ENCODE data around the gene RNASE2. TPM values are rescaled to one million over a fixed set of nuclear protein-coding genes. Genes with fewer than 3 reads are reported as not detected.
"Not testable (repeated sequence)": the region's sequence is repeated elsewhere in the genome, so short reads cannot be mapped to it uniquely, and the experiment has no call there.

The RNASE2 gene
- total RNA-seq, 2 donors from 2014 or later = 1.2 TPM; not detected in 1

DNA sequence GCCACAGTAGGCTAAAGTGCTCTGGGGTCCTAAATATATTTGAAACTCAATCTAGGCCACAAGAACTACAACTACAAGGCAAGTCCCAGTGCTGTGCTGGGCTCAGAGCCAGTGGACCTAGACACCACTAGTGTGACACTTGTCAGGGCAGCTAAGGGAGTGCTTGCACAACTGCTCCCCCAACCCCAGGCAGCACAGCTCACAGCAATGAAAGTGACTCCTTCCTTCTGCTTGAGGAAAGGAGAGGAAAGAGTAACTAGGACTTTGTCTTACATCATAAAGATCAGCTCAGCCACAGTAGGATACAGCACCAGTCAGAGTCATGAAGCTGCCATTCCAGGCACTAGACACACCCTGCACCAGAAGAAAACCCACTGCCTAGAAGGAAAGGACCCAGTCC, 3.7 kb downstream of the RNASE2 start:
- not testable (repeated sequence) for DNase-seq; H3K36me3 Mint-ChIP-seq (ENCODE audit: low read depth); ATAC-seq; H3K27ac Mint-ChIP-seq; H3K9me3 ChIP-seq (ENCODE audit: control insufficient read depth, low read length, poor library complexity, severe bottlenecking); H3K4me3 Mint-ChIP-seq
- Mint-ChIP-seq H3K4me1 (peaks cover 29% of the 10 kb centered on the region), H3K27me3 (peaks cover 53% of the 10 kb centered on the region)

GRCh38 chr14:20969336-20969735, 14.0 kb downstream of the RNASE2 start:
- DNase-seq (no peak), ATAC-seq (no peak)
- Mint-ChIP-seq H3K36me3 (ENCODE audit: low read depth) (peaks cover 4% of the 10 kb centered on the region), H3K27me3 (peaks cover 47% of the 10 kb centered on the region), H3K4me1 (peaks cover 15% of the 10 kb centered on the region), H3K27ac (no peak overlapping the region), H3K4me3 (no peak overlapping the region)
- H3K9me3 ChIP-seq (ENCODE audit: control insufficient read depth, low read length, poor library complexity, severe bottlenecking) = no peaks in the 10 kb centered on the region

- ATAC-seq (peak; percentile 2), DNase-seq (no peak)
- peaks cover 4% of the 10 kb centered on the region for H3K36me3 Mint-ChIP-seq (ENCODE audit: low read depth)
- peaks cover 15% of the 10 kb centered on the region for H3K4me1 Mint-ChIP-seq
- H3K27ac Mint-ChIP-seq = peak overlapping the region; percentile 84
- H3K9me3 ChIP-seq (ENCODE audit: control insufficient read depth, low read length, poor library complexity, severe bottlenecking) = no peaks in the 10 kb centered on the region
- peaks cover 39% of the 10 kb centered on the region for H3K27me3 Mint-ChIP-seq
- peak overlapping the region; percentile 90 for H3K4me3 Mint-ChIP-seq
Observed at GRCh38 chr14:20970647-20970982, 15.3 kb downstream of the RNASE2 start.

DNA sequence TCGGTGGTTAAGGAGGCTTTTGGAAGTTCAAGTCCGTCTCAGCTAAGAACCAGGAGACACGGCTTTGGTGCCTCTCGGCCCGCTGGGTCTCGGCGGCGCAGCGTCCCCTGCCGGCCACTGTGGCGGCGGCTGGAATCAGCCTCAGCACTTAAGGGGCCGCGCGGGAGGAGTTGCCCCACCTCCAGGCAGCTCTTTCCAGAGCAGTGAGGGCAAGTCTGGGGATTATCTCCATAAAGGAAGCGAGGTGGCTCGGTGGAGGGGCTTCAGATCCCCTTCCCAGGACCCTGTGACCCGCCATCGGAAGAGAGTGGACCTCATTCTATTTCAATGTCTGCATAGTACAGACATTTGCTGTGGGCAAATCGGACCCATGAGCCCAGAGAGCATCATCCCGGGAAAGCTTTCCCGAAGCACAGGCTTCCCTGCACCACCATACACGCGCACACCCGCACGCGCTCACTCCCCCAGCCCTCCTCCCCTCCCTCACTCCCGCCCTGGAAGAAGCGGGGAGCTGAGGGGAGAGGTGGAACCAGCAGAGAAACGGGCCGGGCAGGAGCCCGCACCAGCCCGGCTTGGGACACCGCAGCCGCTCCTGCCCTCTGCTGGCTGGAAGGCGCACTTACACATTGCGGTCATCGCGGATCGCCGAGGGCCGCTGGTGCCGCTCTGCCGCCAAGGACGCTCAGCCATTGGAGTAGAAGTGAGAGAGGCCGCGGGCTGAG, 15.9 kb downstream of the RNASE2 start:
- H3K36me3 Mint-ChIP-seq (ENCODE audit: low read depth) = peaks cover 4% of the 10 kb centered on the region
- peak; percentile 65 to 74 (median 67) for DNase-seq
- peak overlapping the region; percentile 84 for H3K27ac Mint-ChIP-seq
- peaks cover 39% of the 10 kb centered on the region for H3K27me3 Mint-ChIP-seq
- ATAC-seq = peak; percentile 92
- no peaks in the 10 kb centered on the region for H3K9me3 ChIP-seq (ENCODE audit: control insufficient read depth, low read length, poor library complexity, severe bottlenecking)
- H3K4me1 Mint-ChIP-seq = peaks cover 15% of the 10 kb centered on the region
- H3K4me3 Mint-ChIP-seq = peak overlapping the region; percentile 90

GRCh38 chr14:20971705-20972021, 16.4 kb downstream of the RNASE2 start:
- no peak for ATAC-seq

GRCh38 chr14:20973501-20973900, 18.2 kb downstream of the RNASE2 start:
- no peak for ATAC-seq

More at GRCh38 chr14:20971705-20972021, 16.4 kb downstream of the RNASE2 start:
- H3K9me3 ChIP-seq (ENCODE audit: control insufficient read depth, low read length, poor library complexity, severe bottlenecking) = no peaks in the 10 kb centered on the region
- Mint-ChIP-seq H3K27ac (peak overlapping the region; percentile 84), H3K27me3 (peaks cover 39% of the 10 kb centered on the region), H3K4me1 (peaks cover 15% of the 10 kb centered on the region), H3K36me3 (ENCODE audit: low read depth) (peaks cover 4% of the 10 kb centered on the region), H3K4me3 (peak overlapping the region; percentile 90)
- DNase-seq = no peak

GRCh38 chr14:20976291-20976690, 21.0 kb downstream of the RNASE2 start:
- H3K4me3 Mint-ChIP-seq = no peak overlapping the region
- no peak for DNase-seq
- H3K9me3 ChIP-seq (ENCODE audit: control insufficient read depth, low read length, poor library complexity, severe bottlenecking) = no peaks in the 10 kb centered on the region
- peaks cover 5% of the 10 kb centered on the region for H3K4me1 Mint-ChIP-seq
- H3K36me3 Mint-ChIP-seq (ENCODE audit: low read depth) = no peaks in the 10 kb centered on the region
- H3K27ac Mint-ChIP-seq = no peak overlapping the region
- no peak for ATAC-seq
- peaks cover 37% of the 10 kb centered on the region for H3K27me3 Mint-ChIP-seq

More at GRCh38 chr14:20973501-20973900, 18.2 kb downstream of the RNASE2 start:
- Mint-ChIP-seq H3K4me3 (no peak overlapping the region), H3K4me1 (peaks cover 11% of the 10 kb centered on the region), H3K27ac (no peak overlapping the region), H3K36me3 (ENCODE audit: low read depth) (no peaks in the 10 kb centered on the region), H3K27me3 (peaks cover 24% of the 10 kb centered on the region)
- no peaks in the 10 kb centered on the region for H3K9me3 ChIP-seq (ENCODE audit: control insufficient read depth, low read length, poor library complexity, severe bottlenecking)
- no peak for DNase-seq

GRCh38 chr14:20978687-20979086, 23.4 kb downstream of the RNASE2 start:
- DNase-seq = no peak
- Mint-ChIP-seq H3K36me3 (ENCODE audit: low read depth) (no peaks in the 10 kb centered on the region), H3K4me3 (no peak overlapping the region), H3K27me3 (peaks cover 34% of the 10 kb centered on the region), H3K4me1 (peaks cover 2% of the 10 kb centered on the region), H3K27ac (no peak overlapping the region)
- H3K9me3 ChIP-seq (ENCODE audit: control insufficient read depth, low read length, poor library complexity, severe bottlenecking) = no peaks in the 10 kb centered on the region
- no peak for ATAC-seq

DNA sequence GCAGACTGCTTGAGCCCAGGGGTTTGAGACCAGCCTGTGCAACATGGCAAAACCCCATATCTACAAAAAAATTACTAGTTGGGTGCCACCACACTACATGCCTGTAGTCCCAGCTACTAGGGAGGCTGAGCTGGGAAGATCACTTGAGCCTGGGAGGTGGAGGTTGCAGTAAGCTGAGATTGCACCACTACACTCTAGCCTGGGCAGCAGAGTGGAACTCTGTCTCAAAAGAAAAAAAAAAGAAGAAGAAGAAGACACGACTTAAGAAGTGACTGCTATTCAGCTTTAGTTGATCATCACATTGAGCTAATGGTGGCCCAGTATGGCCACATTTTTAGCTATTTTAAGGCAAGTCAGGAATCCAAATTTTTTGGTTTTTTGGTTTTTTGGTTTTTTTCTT, 25.6 kb downstream of the RNASE2 start:
- H3K36me3 Mint-ChIP-seq (ENCODE audit: low read depth) = peaks cover 2% of the 10 kb centered on the region
- peaks cover 40% of the 10 kb centered on the region for H3K27me3 Mint-ChIP-seq
- H3K27ac Mint-ChIP-seq = no peak overlapping the region
- H3K4me3 Mint-ChIP-seq = no peak overlapping the region
- H3K4me1 Mint-ChIP-seq = peaks cover 2% of the 10 kb centered on the region
- no peak for DNase-seq
- H3K9me3 ChIP-seq (ENCODE audit: control insufficient read depth, low read length, poor library complexity, severe bottlenecking) = no peaks in the 10 kb centered on the region
- no peak for ATAC-seq

- Mint-ChIP-seq H3K27me3 (peaks cover 40% of the 10 kb centered on the region), H3K4me3 (no peak overlapping the region), H3K27ac (no peak overlapping the region), H3K36me3 (ENCODE audit: low read depth) (peaks cover 2% of the 10 kb centered on the region), H3K4me1 (peaks cover 2% of the 10 kb centered on the region)
- no peaks in the 10 kb centered on the region for H3K9me3 ChIP-seq (ENCODE audit: control insufficient read depth, low read length, poor library complexity, severe bottlenecking)
- ATAC-seq (no peak), DNase-seq (no peak)
Observed at GRCh38 chr14:20982646-20983369, 27.5 kb downstream of the RNASE2 start.

DNA sequence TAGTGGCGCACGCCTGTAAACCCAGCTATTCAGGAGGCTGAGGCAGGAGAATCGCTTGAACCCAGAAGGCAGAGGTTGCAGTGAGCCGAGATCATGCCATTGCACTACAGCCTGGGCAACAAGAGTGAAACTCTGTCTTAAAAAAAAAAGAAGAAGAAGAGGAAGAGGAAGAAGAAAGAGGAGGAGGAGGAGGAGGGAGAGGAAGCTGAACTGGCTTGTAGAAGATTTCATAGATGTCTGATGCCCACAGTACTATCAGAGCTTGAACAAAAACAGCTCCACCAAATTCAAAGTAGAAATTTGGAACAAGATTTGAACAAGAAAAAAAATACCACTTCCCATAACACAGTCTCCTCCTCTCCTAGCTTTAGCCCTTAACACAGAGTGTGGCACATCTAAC, 30.4 kb downstream of the RNASE2 start:
- Mint-ChIP-seq H3K27me3 (peaks cover 21% of the 10 kb centered on the region), H3K4me1 (peaks cover 11% of the 10 kb centered on the region)
- not testable (repeated sequence) for H3K27ac Mint-ChIP-seq; ATAC-seq; H3K4me3 Mint-ChIP-seq; H3K9me3 ChIP-seq (ENCODE audit: control insufficient read depth, low read length, poor library complexity, severe bottlenecking); DNase-seq; H3K36me3 Mint-ChIP-seq (ENCODE audit: low read depth)

- DNase-seq (no peak), ATAC-seq (no peak)
- peaks cover 2% of the 10 kb centered on the region for H3K36me3 Mint-ChIP-seq (ENCODE audit: low read depth)
- peaks cover 15% of the 10 kb centered on the region for H3K4me1 Mint-ChIP-seq
- H3K27me3 Mint-ChIP-seq = peaks cover 19% of the 10 kb centered on the region
- H3K4me3 Mint-ChIP-seq = no peak overlapping the region
- H3K9me3 ChIP-seq (ENCODE audit: control insufficient read depth, low read length, poor library complexity, severe bottlenecking) = no peaks in the 10 kb centered on the region
- peak overlapping the region; percentile 3 for H3K27ac Mint-ChIP-seq
Observed at GRCh38 chr14:20986811-20987210, 31.5 kb downstream of the RNASE2 start.

DNA sequence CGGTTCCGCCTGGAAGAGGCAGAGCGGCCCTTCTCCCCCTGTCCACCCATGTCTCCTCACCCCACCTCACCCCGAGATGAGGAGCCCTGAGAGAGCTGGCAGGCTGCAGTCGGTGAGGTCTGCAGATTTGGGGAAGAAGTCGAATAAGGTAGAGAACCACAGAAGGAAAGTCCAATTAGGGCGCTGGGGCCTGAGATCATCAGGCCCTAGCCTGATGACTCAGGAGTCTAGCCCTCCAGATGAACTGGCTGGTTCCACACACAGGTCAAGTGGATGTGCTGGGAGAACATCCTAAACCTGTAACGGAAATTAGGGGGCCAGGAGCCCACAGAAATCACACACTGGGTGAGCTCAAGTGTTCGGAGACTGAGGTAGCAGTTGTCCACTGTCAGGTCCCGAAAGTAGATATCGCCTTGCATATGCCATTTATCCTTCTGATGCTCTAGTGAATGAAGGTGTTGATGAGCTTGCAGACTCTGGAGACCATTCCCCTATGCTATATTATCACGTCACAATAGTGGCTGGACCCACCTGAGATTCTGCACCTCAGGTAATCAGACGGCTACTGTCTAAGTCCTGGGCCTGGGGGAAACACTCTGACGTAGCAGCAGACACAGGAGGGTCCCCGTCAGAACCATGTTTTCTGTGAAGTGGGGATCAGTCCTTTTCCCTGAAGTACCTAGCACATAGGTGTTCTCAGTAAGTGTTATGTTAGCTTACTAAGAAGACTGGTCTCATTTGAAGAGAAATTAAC, 33.6 kb downstream of the RNASE2 start:
- no peak overlapping the region for H3K4me3 Mint-ChIP-seq
- peaks cover 4% of the 10 kb centered on the region for H3K36me3 Mint-ChIP-seq (ENCODE audit: low read depth)
- ATAC-seq = no peak
- peaks cover 6% of the 10 kb centered on the region for H3K27me3 Mint-ChIP-seq
- H3K27ac Mint-ChIP-seq = no peak overlapping the region
- H3K4me1 Mint-ChIP-seq = peaks cover 16% of the 10 kb centered on the region
- no peaks in the 10 kb centered on the region for H3K9me3 ChIP-seq (ENCODE audit: control insufficient read depth, low read length, poor library complexity, severe bottlenecking)
- no peak for DNase-seq

Measured in T-helper 17 cell (primary cell).